ENCODE results near the gene CLEC2L. TPM values are rescaled to one million over a fixed set of nuclear protein-coding genes. Genes with fewer than 3 reads are reported as not detected.

The CLEC2L gene
- total and polyA plus RNA-seq, 2 experiments from 2014 or later = not detected

DNA sequence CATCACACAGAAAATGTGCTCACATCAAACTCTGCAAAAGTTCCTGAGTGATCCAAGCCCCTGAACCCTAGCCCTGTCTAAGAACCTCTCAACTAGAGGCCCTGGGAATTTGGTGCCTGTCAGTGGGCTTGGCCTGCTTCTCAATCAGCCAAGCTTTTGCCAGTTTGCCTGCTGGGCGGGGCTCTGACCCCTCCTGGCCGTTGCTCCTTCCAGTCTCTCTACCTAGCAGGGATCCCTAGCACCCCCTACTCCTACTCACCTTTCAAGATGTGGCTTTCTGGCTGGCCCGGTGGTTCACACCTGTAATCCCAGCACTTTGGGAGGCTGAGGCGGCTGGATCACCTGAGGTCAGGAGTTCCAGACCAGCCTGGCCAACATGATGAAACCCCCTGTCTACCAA, 42.1 kb upstream of the CLEC2L start:
- Histone ChIP-seq H3K9me2 (ENCODE audit: insufficient read depth) (no peaks in the 10 kb centered on the region), H3K27ac (no peak overlapping the region), H3K4me1 (ENCODE audit: insufficient read depth) (peaks cover 11% of the 10 kb centered on the region), H3K9ac (no peak overlapping the region), H3K79me2 (ENCODE audit: insufficient read depth) (no peaks in the 10 kb centered on the region), H3K4me3 (no peak overlapping the region), H3K36me3 (ENCODE audit: low read depth) (no peaks in the 10 kb centered on the region), H4K20me1 (ENCODE audit: insufficient read depth) (no peaks in the 10 kb centered on the region), H2AFZ (no peak overlapping the region), H3K4me2 (ENCODE audit: unreplicated experiment) (no peak overlapping the region), H3K9me3 (ENCODE audit: low read depth) (no peaks in the 10 kb centered on the region), H3K27me3 (replicated peaks; ENCODE audit: insufficient read depth) (peaks cover 44% of the 10 kb centered on the region), H3F3A (ENCODE audit: insufficient read depth) (no peaks in the 10 kb centered on the region)
- DNase-seq = no peak
- 79 to 82% methylated on average over 4 of the region's 4 CpGs for WGBS, 2 experiments (ENCODE audit: low coverage in 1 of 2, low lambda C conversion rate in 2 of 2, missing lambda C conversion rate in 2 of 2)
- in situ Hi-C loops (cut with MboI) = loop anchor here (25.0 kb wide), 1 partner anchor 531 kb away; no protein-coding TSS in a partner anchor
- TF ChIP-seq EZH2 (IDR thresholded peaks at IDR 0.05; ENCODE audit: insufficient read depth, poor library complexity, severe bottlenecking) (no peak), EZH2phosphoT487 (IDR thresholded peaks at IDR 0.05; ENCODE audit: insufficient read depth, low read depth) (no peak)

DNA sequence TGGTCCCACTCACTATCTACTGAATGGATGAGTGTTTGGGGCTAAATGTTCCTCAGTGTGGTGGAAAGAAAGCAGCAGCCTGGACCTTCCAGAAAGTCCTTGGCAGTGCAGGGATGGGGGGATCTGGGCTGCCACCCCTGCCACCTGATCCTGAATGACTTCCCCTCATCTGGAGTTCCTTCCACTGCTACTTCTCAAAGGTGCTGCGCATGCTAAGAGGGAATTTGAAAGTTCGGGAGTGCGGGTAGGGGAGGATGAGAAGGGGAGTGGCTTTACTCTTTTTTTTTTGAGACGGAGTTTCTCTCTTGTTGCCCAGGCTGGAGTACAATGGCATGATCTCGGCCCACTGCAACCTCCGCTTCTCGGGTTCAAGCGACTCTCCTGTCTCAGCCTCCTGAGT, 41.4 kb upstream of the CLEC2L start:
- Histone ChIP-seq H3K9ac (no peak overlapping the region), H3K4me1 (ENCODE audit: insufficient read depth) (peaks cover 11% of the 10 kb centered on the region), H3K27me3 (replicated peaks; ENCODE audit: insufficient read depth) (peaks cover 47% of the 10 kb centered on the region), H2AFZ (no peak overlapping the region), H3K4me2 (ENCODE audit: unreplicated experiment) (no peak overlapping the region), H3F3A (ENCODE audit: insufficient read depth) (no peaks in the 10 kb centered on the region), H3K27ac (no peak overlapping the region), H3K36me3 (ENCODE audit: low read depth) (no peaks in the 10 kb centered on the region), H4K20me1 (ENCODE audit: insufficient read depth) (no peaks in the 10 kb centered on the region), H3K4me3 (no peak overlapping the region), H3K9me2 (ENCODE audit: insufficient read depth) (no peaks in the 10 kb centered on the region), H3K9me3 (ENCODE audit: low read depth) (no peaks in the 10 kb centered on the region), H3K79me2 (ENCODE audit: insufficient read depth) (no peaks in the 10 kb centered on the region)
- WGBS, 2 experiments (ENCODE audit: low coverage in 1 of 2, low lambda C conversion rate in 2 of 2, missing lambda C conversion rate in 2 of 2) = 39 to 43% methylated on average over 8 of the region's 8 CpGs
- no peak for DNase-seq
- in situ Hi-C loops (cut with MboI) = loop anchor here (25.0 kb wide), 1 partner anchor 530 kb away; no protein-coding TSS in a partner anchor
- TF ChIP-seq EZH2 (IDR thresholded peaks at IDR 0.05; ENCODE audit: insufficient read depth, poor library complexity, severe bottlenecking) = peak; percentile 42
- TF ChIP-seq EZH2phosphoT487 (IDR thresholded peaks at IDR 0.05; ENCODE audit: insufficient read depth, low read depth) = no peak

DNA sequence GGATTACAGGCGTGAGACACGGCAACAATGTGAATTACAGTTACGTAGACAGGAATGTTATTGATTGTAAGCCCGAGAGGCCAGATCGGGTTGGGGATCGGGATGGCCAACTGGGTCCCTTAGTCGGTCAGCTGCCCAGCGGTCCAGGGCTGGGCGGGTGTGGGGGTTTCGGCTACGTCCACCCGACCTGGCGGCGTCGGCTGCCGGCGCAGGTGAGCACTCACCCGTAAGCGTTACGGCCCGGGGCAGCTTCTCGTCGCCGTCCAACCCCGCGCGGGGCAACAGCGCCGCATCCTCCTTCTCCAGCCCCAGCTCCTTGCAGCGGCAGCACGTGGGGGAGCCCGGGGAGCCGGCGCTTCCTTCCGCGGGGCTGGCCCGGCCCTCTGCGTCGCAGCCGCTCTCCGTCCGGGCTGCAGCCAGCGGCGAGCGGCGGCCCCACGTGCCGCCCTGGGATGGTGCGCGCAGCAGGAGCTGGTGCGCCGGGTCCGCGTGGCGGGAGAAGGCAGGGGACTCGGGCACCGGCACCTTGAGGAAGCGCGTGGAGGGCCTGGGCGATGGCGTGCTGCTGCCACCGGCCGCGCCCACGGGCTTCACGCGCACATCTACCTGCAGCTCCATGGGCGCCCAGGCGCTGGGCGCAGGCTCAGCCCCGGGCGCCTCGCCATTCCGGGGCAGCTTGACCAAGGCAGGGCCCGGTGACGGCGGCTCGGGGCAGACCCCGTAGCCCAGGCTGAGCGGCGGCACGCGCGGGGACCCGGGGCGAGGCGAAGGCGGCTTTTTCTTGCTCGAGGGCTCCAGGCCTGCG, 40.6 kb upstream of the CLEC2L start:
- no peaks in the 10 kb centered on the region for H3K79me2 ChIP-seq (ENCODE audit: insufficient read depth)
- no peaks in the 10 kb centered on the region for H4K20me1 ChIP-seq (ENCODE audit: insufficient read depth)
- no peaks in the 10 kb centered on the region for H3K9me3 ChIP-seq (ENCODE audit: low read depth)
- peak overlapping the region; percentile 53 for H2AFZ ChIP-seq
- H3K9me2 ChIP-seq (ENCODE audit: insufficient read depth) = no peaks in the 10 kb centered on the region
- peaks cover 11% of the 10 kb centered on the region for H3K4me1 ChIP-seq (ENCODE audit: insufficient read depth)
- no peak overlapping the region for H3K9ac ChIP-seq
- peaks cover 49% of the 10 kb centered on the region for H3K27me3 ChIP-seq (replicated peaks; ENCODE audit: insufficient read depth)
- in situ Hi-C loops (cut with MboI) = loop anchor here (25.0 kb wide), 1 partner anchor 529 kb away; no protein-coding TSS in a partner anchor
- no peaks in the 10 kb centered on the region for H3F3A ChIP-seq (ENCODE audit: insufficient read depth)
- WGBS, 2 experiments (ENCODE audit: low coverage in 1 of 2, low lambda C conversion rate in 2 of 2, missing lambda C conversion rate in 2 of 2) = 3 to 5% methylated on average over 50 to 51 of the region's 90 CpGs
- H3K27ac ChIP-seq = no peak overlapping the region
- peak; percentile 57 for DNase-seq
- TF ChIP-seq EZH2phosphoT487 (IDR thresholded peaks at IDR 0.05; ENCODE audit: insufficient read depth, low read depth) (peak; percentile 30; the same call in 1 of the 2 replicates), EZH2 (IDR thresholded peaks at IDR 0.05; ENCODE audit: insufficient read depth, poor library complexity, severe bottlenecking) (peak; percentile 31)
- H3K36me3 ChIP-seq (ENCODE audit: low read depth) = no peaks in the 10 kb centered on the region
- peak overlapping the region; percentile 65 for H3K4me2 ChIP-seq (ENCODE audit: unreplicated experiment)
- H3K4me3 ChIP-seq = peak overlapping the region; percentile 51

DNA sequence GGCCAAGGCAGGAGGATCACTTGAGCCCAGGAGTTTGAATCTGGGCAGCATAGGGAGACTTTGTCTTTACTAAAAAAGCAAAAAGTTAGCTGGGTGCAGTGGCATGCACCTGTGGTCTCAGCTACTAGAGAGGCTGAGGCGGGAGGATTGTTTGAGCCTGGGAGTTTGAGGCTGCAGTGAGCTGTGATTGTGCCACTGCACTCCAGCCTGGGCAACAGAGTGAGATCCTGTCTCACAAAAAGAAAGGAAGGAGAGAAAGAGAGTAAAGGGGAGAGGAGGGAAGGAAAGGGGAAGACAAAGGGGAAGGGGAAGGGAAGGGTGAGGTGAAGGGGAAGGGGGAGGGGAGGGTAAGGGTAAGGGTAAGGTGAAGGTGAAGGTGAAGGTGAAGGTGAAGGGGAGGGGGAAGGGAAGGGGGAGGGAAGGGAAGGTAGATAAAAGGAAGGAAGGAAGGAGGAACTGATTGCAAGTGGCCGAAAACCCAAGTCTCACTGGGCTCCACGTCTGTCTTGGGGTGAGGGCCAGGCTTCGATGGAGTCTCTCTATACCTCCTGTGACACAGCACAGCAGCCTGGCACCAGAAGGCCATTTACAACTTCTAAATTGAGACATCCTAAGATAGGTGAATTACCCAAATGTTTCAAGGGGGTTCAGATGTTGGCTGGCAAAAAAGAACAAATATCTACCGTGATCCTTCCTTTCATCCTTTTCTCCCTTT, 36.0 kb upstream of the CLEC2L start:
- Histone ChIP-seq H3K9me3 (ENCODE audit: low read depth) (no peaks in the 10 kb centered on the region), H3K4me2 (ENCODE audit: unreplicated experiment) (no peak overlapping the region), H3K79me2 (ENCODE audit: insufficient read depth) (no peaks in the 10 kb centered on the region), H3K4me1 (ENCODE audit: insufficient read depth) (peaks cover 11% of the 10 kb centered on the region), H3K27ac (no peak overlapping the region), H3F3A (ENCODE audit: insufficient read depth) (no peaks in the 10 kb centered on the region), H3K9me2 (ENCODE audit: insufficient read depth) (no peaks in the 10 kb centered on the region), H3K9ac (no peak overlapping the region), H3K4me3 (no peak overlapping the region), H3K36me3 (ENCODE audit: low read depth) (no peaks in the 10 kb centered on the region), H4K20me1 (ENCODE audit: insufficient read depth) (no peaks in the 10 kb centered on the region), H2AFZ (no peak overlapping the region), H3K27me3 (replicated peaks; ENCODE audit: insufficient read depth) (peaks cover 58% of the 10 kb centered on the region)
- TF ChIP-seq EZH2 (IDR thresholded peaks at IDR 0.05; ENCODE audit: insufficient read depth, poor library complexity, severe bottlenecking) (no peak), EZH2phosphoT487 (IDR thresholded peaks at IDR 0.05; ENCODE audit: insufficient read depth, low read depth) (no peak)
- WGBS, 2 experiments (ENCODE audit: low coverage in 1 of 2, low lambda C conversion rate in 2 of 2, missing lambda C conversion rate in 2 of 2) = 68 to 74% methylated on average over 3 to 5 of the region's 5 CpGs
- in situ Hi-C loops (cut with MboI) = loop anchor here (25.0 kb wide), 1 partner anchor 525 kb away; no protein-coding TSS in a partner anchor
- no peak for DNase-seq
